Measurements from ENCODE around the gene ELAVL3. TPM values are rescaled to one million over a fixed set of nuclear protein-coding genes. Genes with fewer than 3 reads are reported as not detected.

The ELAVL3 gene
- total and polyA plus RNA-seq, 2 donors (not counting 1 experiment from before 2014, with no cell fraction given) = under 0.01 TPM; not detected in 1

- Histone ChIP-seq H3K36me3 (ENCODE audit: control insufficient read depth, insufficient read depth, low read length) (no peaks in the 10 kb centered on the region), H3K27me3 (ENCODE audit: control insufficient read depth, insufficient read depth, low read length) (no peaks in the 10 kb centered on the region), H3K27ac (ENCODE audit: insufficient read depth, low read length) (no peak overlapping the region), H3K4me3 (replicated peaks in 1 of 4; ENCODE audit: control extremely low read depth in 1 of 4, insufficient read depth in 1 of 4, low read depth in 3 of 4, low read length in 4 of 4) (no peak overlapping the region), H3K9ac (ENCODE audit: insufficient read depth, low read length) (no peak overlapping the region), H3K9me3 (ENCODE audit: control insufficient read depth, insufficient read depth, low read depth, low read length) (no peaks in the 10 kb centered on the region), H3K79me2 (ENCODE audit: control insufficient read depth, insufficient read depth, low read length) (no peaks in the 10 kb centered on the region), H2AFZ (ENCODE audit: low read length) (no peak overlapping the region), H3K4me1 (ENCODE audit: control insufficient read depth, extremely low read depth, insufficient read depth, low read length) (no peaks in the 10 kb centered on the region), H3K4me2 (ENCODE audit: extremely low read depth, insufficient read depth, low read length) (no peak overlapping the region), H4K20me1 (ENCODE audit: control insufficient read depth, extremely low read depth, insufficient read depth, low read length) (no peaks in the 10 kb centered on the region)
- no peak for DNase-seq (ENCODE audit: low read depth in 2 of 2)
- TF ChIP-seq EZH2 (IDR thresholded peaks at IDR 0.05; ENCODE audit: low read length, missing control alignments) = no peak
- no peak for TF ChIP-seq CTCF (conservative IDR thresholded peaks at IDR 0.05 in 1 of 2, IDR thresholded peaks at IDR 0.05 in 1 of 2; ENCODE audit: low read depth in 1 of 2, low read length in 2 of 2)
Observed at GRCh38 chr19:11495885-11496284, 15.0 kb upstream of the ELAVL3 start.

DNA sequence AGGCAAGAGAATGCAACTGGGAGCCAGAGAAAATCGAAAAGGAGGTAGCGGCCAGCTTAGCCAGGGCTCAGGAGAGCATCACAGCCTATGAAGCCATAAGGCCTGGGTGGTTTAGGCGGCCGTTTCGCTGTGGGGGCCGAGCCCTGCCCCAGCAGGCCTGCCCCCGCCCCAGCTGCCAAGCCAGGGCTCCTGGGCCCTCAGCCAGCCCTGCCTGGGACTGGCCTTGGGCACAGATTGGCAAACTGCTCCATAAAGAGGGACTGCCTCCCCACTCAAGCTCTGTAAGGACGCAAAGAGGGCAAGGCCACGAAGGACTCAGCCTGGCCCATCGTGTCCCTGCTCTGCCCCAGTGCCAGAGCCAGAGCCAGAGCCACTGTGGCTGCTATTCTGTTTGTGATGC is 14.6 kb upstream of the ELAVL3 start:
- TF ChIP-seq CTCF (conservative IDR thresholded peaks at IDR 0.05 in 1 of 2, IDR thresholded peaks at IDR 0.05 in 1 of 2; ENCODE audit: low read depth in 1 of 2, low read length in 2 of 2) (no peak), EZH2 (IDR thresholded peaks at IDR 0.05; ENCODE audit: low read length, missing control alignments) (no peak)
- Histone ChIP-seq H3K4me2 (ENCODE audit: extremely low read depth, insufficient read depth, low read length) (no peak overlapping the region), H3K4me1 (ENCODE audit: control insufficient read depth, extremely low read depth, insufficient read depth, low read length) (no peaks in the 10 kb centered on the region), H3K27ac (ENCODE audit: insufficient read depth, low read length) (no peak overlapping the region), H3K4me3 (replicated peaks in 1 of 4; ENCODE audit: control extremely low read depth in 1 of 4, insufficient read depth in 1 of 4, low read depth in 3 of 4, low read length in 4 of 4) (no peak overlapping the region), H3K9me3 (ENCODE audit: control insufficient read depth, insufficient read depth, low read depth, low read length) (no peaks in the 10 kb centered on the region), H3K27me3 (ENCODE audit: control insufficient read depth, insufficient read depth, low read length) (no peaks in the 10 kb centered on the region), H3K79me2 (ENCODE audit: control insufficient read depth, insufficient read depth, low read length) (no peaks in the 10 kb centered on the region), H3K9ac (ENCODE audit: insufficient read depth, low read length) (no peak overlapping the region), H3K36me3 (ENCODE audit: control insufficient read depth, insufficient read depth, low read length) (peaks cover 2% of the 10 kb centered on the region), H2AFZ (ENCODE audit: low read length) (no peak overlapping the region), H4K20me1 (ENCODE audit: control insufficient read depth, extremely low read depth, insufficient read depth, low read length) (no peaks in the 10 kb centered on the region)
- DNase-seq (ENCODE audit: low read depth in 2 of 2) = no peak

GRCh38 chr19:11494634-11495285 is 13.9 kb upstream of the ELAVL3 start:
- H4K20me1 ChIP-seq (ENCODE audit: control insufficient read depth, extremely low read depth, insufficient read depth, low read length) = no peaks in the 10 kb centered on the region
- H2AFZ ChIP-seq (ENCODE audit: low read length) = no peak overlapping the region
- H3K4me3 ChIP-seq (replicated peaks in 1 of 4; ENCODE audit: control extremely low read depth in 1 of 4, insufficient read depth in 1 of 4, low read depth in 3 of 4, low read length in 4 of 4) = no peak overlapping the region
- H3K27me3 ChIP-seq (ENCODE audit: control insufficient read depth, insufficient read depth, low read length) = no peaks in the 10 kb centered on the region
- no peak overlapping the region for H3K9ac ChIP-seq (ENCODE audit: insufficient read depth, low read length)
- no peak overlapping the region for H3K4me2 ChIP-seq (ENCODE audit: extremely low read depth, insufficient read depth, low read length)
- peaks cover 2% of the 10 kb centered on the region for H3K36me3 ChIP-seq (ENCODE audit: control insufficient read depth, insufficient read depth, low read length)
- no peak for DNase-seq (ENCODE audit: low read depth in 2 of 2)
- H3K79me2 ChIP-seq (ENCODE audit: control insufficient read depth, insufficient read depth, low read length) = no peaks in the 10 kb centered on the region
- no peak overlapping the region for H3K27ac ChIP-seq (ENCODE audit: insufficient read depth, low read length)
- no peaks in the 10 kb centered on the region for H3K4me1 ChIP-seq (ENCODE audit: control insufficient read depth, extremely low read depth, insufficient read depth, low read length)
- TF ChIP-seq CTCF (conservative IDR thresholded peaks at IDR 0.05 in 1 of 2, IDR thresholded peaks at IDR 0.05 in 1 of 2; ENCODE audit: low read depth in 1 of 2, low read length in 2 of 2) = no peak
- no peak for TF ChIP-seq EZH2 (IDR thresholded peaks at IDR 0.05; ENCODE audit: low read length, missing control alignments)
- no peaks in the 10 kb centered on the region for H3K9me3 ChIP-seq (ENCODE audit: control insufficient read depth, insufficient read depth, low read depth, low read length)
